GM13977 (cell line): ENCODE measurements around the gene RAB14.

ENCODE experiments used
- DNase-seq: peaks from one replicate; pipeline ENCODE4 v3.0.0; 2012; ENCODE audit warnings: low spot score
- in situ Hi-C: fragments of 300-500 bp; cut with MboI; formaldehyde crosslinking; loops from one replicate; pipeline ENCODE4 v1.12.0; 2022; ENCODE audit warnings: low sequenced_read_pairs, low pct_unique_long_range_greater_than_20kb, mixed read lengths, inconsistent platforms; ENCODE audit not compliant: unreplicated experiment
- TF ChIP-seq, protein P1 (sequence below): IDR thresholded peaks from 2 replicates; pipeline ENCODE4 v1.5.1; 2012; ENCODE audit warnings: mild to moderate bottlenecking, control low read depth; ENCODE audit not compliant: insufficient read depth; ENCODE audit errors: extremely low read depth, missing control alignments

Gene RAB14

DNA sequence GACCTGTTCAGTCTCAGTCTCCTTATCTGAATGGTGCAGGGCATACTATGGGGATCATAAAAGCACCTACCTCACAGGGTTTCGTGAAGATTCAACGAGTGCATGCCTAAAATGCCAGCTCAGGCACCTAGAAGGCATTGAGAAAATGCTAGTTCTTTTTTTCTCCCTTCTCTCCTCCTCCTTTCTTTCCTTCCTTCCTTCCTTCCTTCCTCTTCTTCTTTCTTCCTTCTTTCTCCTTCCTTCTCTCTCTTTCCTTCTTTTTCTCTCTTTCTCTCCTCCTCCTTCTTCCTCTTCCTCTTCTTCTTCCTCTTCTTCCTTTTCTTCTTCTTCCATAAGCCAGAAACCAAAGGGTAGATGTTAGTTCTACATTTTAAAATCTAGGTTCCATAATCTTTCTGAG is 12.3 kb upstream of the RAB14 start:
- TF ChIP-seq, protein P1, sequence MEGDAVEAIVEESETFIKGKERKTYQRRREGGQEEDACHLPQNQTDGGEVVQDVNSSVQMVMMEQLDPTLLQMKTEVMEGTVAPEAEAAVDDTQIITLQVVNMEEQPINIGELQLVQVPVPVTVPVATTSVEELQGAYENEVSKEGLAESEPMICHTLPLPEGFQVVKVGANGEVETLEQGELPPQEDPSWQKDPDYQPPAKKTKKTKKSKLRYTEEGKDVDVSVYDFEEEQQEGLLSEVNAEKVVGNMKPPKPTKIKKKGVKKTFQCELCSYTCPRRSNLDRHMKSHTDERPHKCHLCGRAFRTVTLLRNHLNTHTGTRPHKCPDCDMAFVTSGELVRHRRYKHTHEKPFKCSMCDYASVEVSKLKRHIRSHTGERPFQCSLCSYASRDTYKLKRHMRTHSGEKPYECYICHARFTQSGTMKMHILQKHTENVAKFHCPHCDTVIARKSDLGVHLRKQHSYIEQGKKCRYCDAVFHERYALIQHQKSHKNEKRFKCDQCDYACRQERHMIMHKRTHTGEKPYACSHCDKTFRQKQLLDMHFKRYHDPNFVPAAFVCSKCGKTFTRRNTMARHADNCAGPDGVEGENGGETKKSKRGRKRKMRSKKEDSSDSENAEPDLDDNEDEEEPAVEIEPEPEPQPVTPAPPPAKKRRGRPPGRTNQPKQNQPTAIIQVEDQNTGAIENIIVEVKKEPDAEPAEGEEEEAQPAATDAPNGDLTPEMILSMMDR, result no peak
- in situ Hi-C loops, result no loop called here

DNA sequence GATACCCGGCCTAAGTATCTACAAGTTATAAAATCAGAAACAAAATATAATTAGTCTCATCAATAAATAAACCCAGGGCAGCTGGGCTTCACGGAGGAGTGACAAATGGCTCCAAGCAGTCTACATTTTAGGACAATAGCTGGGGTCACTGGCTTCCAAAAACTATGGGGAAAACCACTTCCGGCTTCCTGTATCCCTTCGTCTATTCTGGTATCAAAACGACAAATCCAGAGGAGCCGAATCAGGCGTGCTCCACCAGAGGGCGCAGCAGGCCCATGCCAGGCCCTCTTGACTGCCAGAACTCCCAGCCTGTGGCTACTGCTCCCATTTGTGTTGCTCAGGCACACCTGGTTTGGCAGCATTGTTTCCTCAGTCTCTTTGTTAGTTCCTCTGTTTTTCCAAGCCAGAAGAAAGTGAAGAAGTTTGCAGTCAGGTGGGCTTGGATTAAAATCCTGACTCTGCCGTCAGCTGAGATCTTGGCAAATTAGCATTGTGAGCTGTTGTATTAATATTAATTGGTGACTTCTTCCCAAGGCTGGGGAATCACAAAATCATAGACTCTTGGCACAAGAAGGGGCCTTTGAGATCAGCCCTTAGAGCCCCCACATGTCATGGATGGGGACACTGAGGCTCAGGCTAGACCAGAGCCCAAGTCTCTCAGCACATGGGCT is 11.6 kb upstream of the RAB14 start:
- peak; percentile 57 for DNase-seq
- in situ Hi-C loops, result no loop called here
- TF ChIP-seq, protein P1, result peak; percentile 91

More for the DNA sequence above, 12.3 kb upstream of the RAB14 start:
- DNase-seq, result no peak

DNA sequence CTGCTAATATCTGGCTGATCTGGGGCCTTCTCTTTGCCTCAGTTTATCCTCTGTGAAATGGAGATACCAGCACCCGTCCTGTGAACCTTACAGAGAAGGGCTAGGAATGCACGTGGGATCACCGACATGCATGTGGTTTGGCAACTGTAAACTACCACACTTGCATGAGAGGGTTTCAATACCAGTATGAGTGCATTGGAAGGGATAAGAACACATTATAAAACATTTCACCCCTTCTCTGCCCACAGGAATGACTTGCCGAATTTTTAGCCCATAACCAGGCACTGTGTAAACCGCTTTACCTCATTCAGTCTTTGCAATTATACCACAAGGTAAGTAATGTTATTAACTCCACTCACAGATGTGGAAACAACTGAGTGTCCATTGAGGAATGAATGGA is 8.9 kb upstream of the RAB14 start:
- no peak for DNase-seq
- in situ Hi-C loops, result no loop called here
- TF ChIP-seq, protein P1, result no peak

DNA sequence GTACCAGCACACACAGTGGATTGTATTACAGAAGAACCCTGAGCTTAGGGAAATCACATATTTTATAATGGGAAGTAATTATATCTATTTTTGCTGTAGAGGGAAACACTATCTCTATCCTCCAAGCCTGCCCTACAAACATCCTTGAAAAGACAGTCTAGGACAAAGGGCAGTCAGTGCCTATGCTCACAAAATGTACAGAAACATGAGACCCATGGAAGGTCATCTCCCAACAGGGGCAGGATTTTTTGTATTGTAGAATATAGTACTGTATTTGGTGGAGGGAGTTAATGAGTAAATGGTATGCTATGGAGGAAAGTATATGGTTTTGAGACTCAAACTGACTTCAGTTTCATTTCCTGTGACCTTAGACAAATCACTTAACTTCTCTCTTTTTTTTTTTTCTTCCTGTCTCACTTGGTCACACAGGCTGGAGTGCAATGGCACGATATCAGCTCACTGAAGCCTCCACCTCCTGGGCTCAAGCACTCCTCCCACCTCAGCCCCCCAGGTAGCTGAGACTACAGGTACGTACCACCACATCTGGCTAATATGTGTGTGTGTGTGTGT is 5.8 kb upstream of the RAB14 start:
- TF ChIP-seq, protein P1, result no peak
- in situ Hi-C loops, result no loop called here
- no peak for DNase-seq

DNA sequence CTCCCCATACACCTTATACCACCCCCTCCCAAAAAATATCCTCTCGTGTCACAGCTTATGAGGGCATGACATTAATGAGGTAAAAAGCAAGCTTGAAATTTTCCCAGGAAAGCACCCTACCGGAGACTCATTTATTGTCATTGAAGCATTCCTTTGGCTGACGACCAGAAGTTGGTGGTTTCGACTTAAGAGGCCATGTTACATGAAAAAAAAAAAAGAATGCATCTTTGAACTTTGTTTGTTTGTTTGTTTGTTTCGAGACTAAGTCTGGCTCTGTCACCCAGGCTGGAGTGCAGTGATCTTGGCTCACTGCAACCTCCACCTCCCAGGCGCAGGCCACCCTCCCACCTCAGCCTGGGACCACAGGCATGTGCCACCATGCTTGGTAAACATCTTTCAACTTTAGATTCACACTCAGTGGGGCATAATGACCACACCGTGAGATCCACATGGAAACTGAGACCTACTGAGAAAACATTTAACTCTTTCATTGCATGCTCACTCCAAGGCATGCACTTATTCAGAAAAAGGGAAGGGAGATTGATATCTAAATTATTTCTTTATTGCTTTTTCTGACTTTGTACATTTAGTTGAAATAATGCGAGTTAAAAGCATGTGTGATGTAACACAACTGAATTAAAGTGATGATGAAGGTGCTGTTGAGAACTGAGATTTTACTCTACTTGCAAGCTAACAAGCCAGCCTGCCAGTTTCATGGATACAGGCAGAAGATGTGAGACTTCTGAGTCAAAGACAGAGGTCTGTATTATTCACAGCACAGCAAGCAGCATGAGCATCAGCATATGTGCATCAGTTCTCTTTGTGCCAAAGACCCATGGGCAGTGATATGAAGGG is 5.1 kb upstream of the RAB14 start:
- in situ Hi-C loops, result no loop called here
- TF ChIP-seq, protein P1, result no peak
- no peak for DNase-seq

DNA sequence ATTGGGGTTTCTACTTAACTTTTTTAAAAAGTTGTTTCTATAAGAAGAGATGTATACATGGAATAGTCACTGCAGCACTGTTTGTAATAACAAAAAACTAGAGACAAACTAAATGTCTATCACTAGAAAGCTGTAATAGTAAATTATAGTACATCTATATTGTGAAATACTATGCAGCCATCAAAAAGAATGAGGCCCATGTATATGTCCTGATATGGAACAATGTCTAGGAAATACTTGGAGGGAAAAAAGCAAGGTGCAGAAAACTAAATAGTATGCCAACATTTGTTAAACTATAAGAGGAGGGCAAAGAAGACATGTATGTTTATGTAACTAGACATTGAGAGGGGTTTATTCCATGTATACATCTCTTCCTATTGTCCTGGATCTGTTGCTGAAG is 2.9 kb upstream of the RAB14 start:
- no peak for DNase-seq
- TF ChIP-seq, protein P1, result no peak
- in situ Hi-C loops, result no loop called here
